Adrenal gland (tissue), 12 donors: ENCODE data around the gene LHFPL5. TPM values are rescaled to one million over a fixed set of nuclear protein-coding genes. Genes with fewer than 3 reads are reported as not detected.

Source experiments
- DNase-seq, 7 donors: peaks; one replicate each; pipeline ENCODE4 v3.0.0-alpha.2; 2019 to 2020
- H3K27ac ChIP-seq, 5 donors: fragments of 200-600 bp; sonication (generic) in 4 of 5; 1 replicate in 3 of 5; 2 replicates in 2 of 5; pipeline versions ENCODE4 v1.5.1 to v1.8.0; 2016 to 2020; ENCODE audit warnings: mild to moderate bottlenecking in 1 of 5
- H3K27me3 ChIP-seq: fragments of 200-600 bp; 2 replicates; pipeline ENCODE4 v1.8.0; 2021
- H3K36me3 ChIP-seq, 2 donors: fragments of 200-600 bp; replicated peaks in 1 of 2; 1 replicate in 1 of 2; 2 replicates in 1 of 2; pipeline versions ENCODE4 v1.5.1 to v1.8.0; 2018 to 2022
- H3K4me1 ChIP-seq, 2 donors: fragments of 200-600 bp; replicated peaks in 1 of 2; 1 replicate in 1 of 2; 2 replicates in 1 of 2; pipeline versions ENCODE4 v1.5.1 to v1.8.0; 2018 to 2021
- H3K4me3 ChIP-seq, 4 donors: fragments of 200-600 bp; sonication (generic) in 3 of 4; one replicate each; pipeline ENCODE4 v1.5.1; 2016 to 2018
- H3K9me3 ChIP-seq, 3 donors: fragments of 200-600 bp; sonication (generic) in 1 of 3; replicated peaks in 1 of 3; 1 replicate in 2 of 3; 2 replicates in 1 of 3; pipeline versions ENCODE4 v1.5.1 to v1.8.0; 2016 to 2021
- POLR2A ChIP-seq, 2 donors: fragments of 450-650 bp; IDR thresholded peaks; one replicate each; pipeline ENCODE4 v1.6.1; 2017; ENCODE audit warnings: antibody characterized with exemption in 2 of 2, mild to moderate bottlenecking in 2 of 2, moderate library complexity in 1 of 2
- WGBS, 4 donors: extraction: QIAGEN DNeasy Blood & Tissue Kit in 2 of 4; methylation state at CpG; one replicate each; pipeline versions ENCODE4 v1.1.5 to v1.1.7; 2013 to 2017; 5-methylcytosine and 5-hydroxymethylcytosine counted together
- intact Hi-C, 2 donors: fragments of 100-400 bp; cut with DNase I; formaldehyde crosslinking; loops; one replicate each; pipeline versions ENCODE4 v1.14.1 to v1.15.0; 2022 to 2023
- polyA plus RNA-seq, 3 donors: library from polyadenylated mRNA; stranded (reverse); fragments of 200-250 nt in 2 of 3; fragments of 350-450 nt in 1 of 3; fragmentation: Illumina TruSeq in 1 of 3; extraction: RNeasy Lipid Tissue Mini Kit (QIAGEN cat#74804) in 1 of 3; gene quantifications; one replicate each; pipeline ENCODE4 v1.2.3, GENCODE V29; 2013 to 2014
- total RNA-seq, 9 donors: library from RNA; depleted of rRNA in 4 of 9; stranded (reverse); fragments of >200 nt in 4 of 9; fragments of 120-200 nt in 1 of 9; fragmentation: NEBNext Ultra II Directional in 1 of 9; extraction: Animal tissue kit (Norgen Biotek cat#: 25700) in 1 of 9; gene quantifications; one replicate each; pipeline versions ENCODE4 v1.1.0 to v1.2.4, GENCODE V29; 2013 to 2023
- TF ChIP-seq, protein P1 (sequence below), 6 experiments: fragments of 450-650 bp in 4 of 6; fragments of 200-600 bp in 2 of 6; sonication (generic) in 1 of 6; IDR thresholded peaks; 1 replicate in 5 of 6; 2 replicates in 1 of 6; pipeline versions ENCODE4 v1.5.1 to v1.8.0; 2016 to 2021; ENCODE audit warnings: antibody characterized with exemption in 6 of 6, mild to moderate bottlenecking in 2 of 6, moderate library complexity in 1 of 6
- donor health status: healthy with polysubstance abuse.
- donor health status: Bipolar disorder and iron deficiency.
- donor health status: DM: yes; HTN: yes; CAD: no.
- donor health status: DM: no; HTN: no; CAD: no.
- donor health status: DM: no; HTN: no; CAD: no.
- donor health status: DM: yes; HTN: yes; CAD: no.

LHFPL5 gene
- total and polyA plus RNA-seq, 12 donors = 0.06 to 0.14 (median 0.13) TPM; not detected in 9

GRCh38 chr6:35786810-35787209, 18.3 kb upstream of the LHFPL5 start:
- no peaks in the 10 kb centered on the region for H3K4me1 ChIP-seq
- TF ChIP-seq POLR2A (IDR thresholded peaks at IDR 0.05) = no peak
- TF ChIP-seq, protein P1, sequence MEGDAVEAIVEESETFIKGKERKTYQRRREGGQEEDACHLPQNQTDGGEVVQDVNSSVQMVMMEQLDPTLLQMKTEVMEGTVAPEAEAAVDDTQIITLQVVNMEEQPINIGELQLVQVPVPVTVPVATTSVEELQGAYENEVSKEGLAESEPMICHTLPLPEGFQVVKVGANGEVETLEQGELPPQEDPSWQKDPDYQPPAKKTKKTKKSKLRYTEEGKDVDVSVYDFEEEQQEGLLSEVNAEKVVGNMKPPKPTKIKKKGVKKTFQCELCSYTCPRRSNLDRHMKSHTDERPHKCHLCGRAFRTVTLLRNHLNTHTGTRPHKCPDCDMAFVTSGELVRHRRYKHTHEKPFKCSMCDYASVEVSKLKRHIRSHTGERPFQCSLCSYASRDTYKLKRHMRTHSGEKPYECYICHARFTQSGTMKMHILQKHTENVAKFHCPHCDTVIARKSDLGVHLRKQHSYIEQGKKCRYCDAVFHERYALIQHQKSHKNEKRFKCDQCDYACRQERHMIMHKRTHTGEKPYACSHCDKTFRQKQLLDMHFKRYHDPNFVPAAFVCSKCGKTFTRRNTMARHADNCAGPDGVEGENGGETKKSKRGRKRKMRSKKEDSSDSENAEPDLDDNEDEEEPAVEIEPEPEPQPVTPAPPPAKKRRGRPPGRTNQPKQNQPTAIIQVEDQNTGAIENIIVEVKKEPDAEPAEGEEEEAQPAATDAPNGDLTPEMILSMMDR (IDR thresholded peaks at IDR 0.05) = no peak
- no peaks in the 10 kb centered on the region for H3K9me3 ChIP-seq

DNA sequence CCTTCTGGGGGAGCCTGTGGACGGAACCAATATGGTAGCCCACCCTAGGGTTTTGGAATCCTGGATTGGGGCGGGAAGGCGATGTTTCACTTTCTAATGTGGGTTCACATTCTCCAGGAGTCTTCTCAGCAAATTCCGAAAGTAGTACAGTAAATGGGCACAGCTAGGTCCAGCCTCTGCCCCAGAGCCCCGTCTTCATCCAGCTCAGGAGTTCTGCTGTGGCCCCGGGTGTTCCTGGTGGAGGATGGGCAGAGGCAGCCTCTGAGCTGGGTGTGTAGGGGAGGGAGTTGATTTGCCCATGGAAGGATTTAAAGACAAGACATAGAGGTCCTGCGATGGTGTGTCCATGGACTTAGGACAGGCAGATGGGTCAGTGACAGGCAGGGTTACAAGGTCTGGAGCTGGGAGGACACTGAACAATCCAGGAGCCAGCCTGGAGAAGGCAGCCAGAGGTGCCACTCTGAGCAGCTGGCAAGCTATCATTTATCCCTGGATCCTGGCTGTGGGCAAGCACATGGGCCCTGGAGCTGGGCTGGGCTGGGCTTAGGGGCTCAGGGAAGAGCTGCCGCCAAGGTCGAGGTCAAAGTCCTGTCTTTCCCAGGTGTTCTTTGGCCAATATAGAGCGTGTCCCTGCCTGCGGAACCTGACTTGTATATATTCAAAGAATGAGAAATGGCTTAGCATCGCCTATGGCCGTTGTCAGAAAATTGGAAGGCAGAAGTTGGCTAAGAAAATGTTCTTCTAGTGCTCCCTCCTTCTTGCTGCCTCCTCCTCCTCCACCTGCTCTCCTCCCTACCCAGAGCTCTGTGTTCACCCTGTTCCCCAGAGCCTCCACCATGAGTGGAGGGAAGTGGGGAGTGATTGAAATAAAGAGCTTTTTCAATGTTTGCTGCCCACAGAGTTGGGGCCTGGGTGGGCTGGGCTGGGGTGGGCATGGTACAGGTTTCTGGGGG, 17.6 kb upstream of the LHFPL5 start:
- TF ChIP-seq, protein P1 (IDR thresholded peaks at IDR 0.05) = no peak
- no peak for TF ChIP-seq POLR2A (IDR thresholded peaks at IDR 0.05)
- DNase-seq = no peak
- peaks cover 28% of the 10 kb centered on the region for H3K27me3 ChIP-seq
- no peaks in the 10 kb centered on the region for H3K36me3 ChIP-seq
- H3K27ac ChIP-seq = no peak overlapping the region
- H3K9me3 ChIP-seq = no peaks in the 10 kb centered on the region
- H3K4me3 ChIP-seq = no peak overlapping the region
- 71 to 78% (median 76%) methylated on average over 13 of the region's 13 CpGs for WGBS, 4 donors
- no peaks in the 10 kb centered on the region for H3K4me1 ChIP-seq
- intact Hi-C loops = no loop called here

More at GRCh38 chr6:35786810-35787209, 18.3 kb upstream of the LHFPL5 start:
- no peak overlapping the region for H3K4me3 ChIP-seq
- H3K27me3 ChIP-seq = peaks cover 28% of the 10 kb centered on the region
- intact Hi-C loops = no loop called here
- DNase-seq = no peak
- 27 to 60% (median 46%) methylated on average over 23 to 25 of the region's 25 CpGs for WGBS, 4 donors
- H3K36me3 ChIP-seq = no peaks in the 10 kb centered on the region
- H3K27ac ChIP-seq = no peak overlapping the region

GRCh38 chr6:35788423-35788982, 16.6 kb upstream of the LHFPL5 start:
- no peak for DNase-seq
- peaks cover 31% of the 10 kb centered on the region for H3K27me3 ChIP-seq
- no peak overlapping the region for H3K4me3 ChIP-seq
- H3K27ac ChIP-seq = no peak overlapping the region
- no peaks in the 10 kb centered on the region for H3K4me1 ChIP-seq
- no peaks in the 10 kb centered on the region for H3K9me3 ChIP-seq
- WGBS, 4 donors = 52 to 68% (median 64%) methylated on average over 4 of the region's 4 CpGs
- no peak for TF ChIP-seq POLR2A (IDR thresholded peaks at IDR 0.05)
- TF ChIP-seq, protein P1 (IDR thresholded peaks at IDR 0.05) = no peak
- no peaks in the 10 kb centered on the region for H3K36me3 ChIP-seq
- intact Hi-C loops = no loop called here

- 75 to 88% (median 77%) methylated on average over 5 of the region's 5 CpGs for WGBS, 4 donors
- no peak for TF ChIP-seq POLR2A (IDR thresholded peaks at IDR 0.05)
- TF ChIP-seq, protein P1 (IDR thresholded peaks at IDR 0.05) = no peak
- H3K36me3 ChIP-seq = no peaks in the 10 kb centered on the region
- peaks cover 31% of the 10 kb centered on the region for H3K27me3 ChIP-seq
- intact Hi-C loops = no loop called here
- H3K9me3 ChIP-seq = no peaks in the 10 kb centered on the region
- H3K4me3 ChIP-seq = no peak overlapping the region
- no peak overlapping the region for H3K27ac ChIP-seq
- H3K4me1 ChIP-seq = no peaks in the 10 kb centered on the region
- no peak for DNase-seq
These were observed 14.5 kb upstream of the LHFPL5 start for GRCh38 chr6:35790683-35791082.
